Peyer's patch (tissue), 4 donors: ENCODE data around the gene INKA2. TPM values are rescaled to one million over a fixed set of nuclear protein-coding genes. Genes with fewer than 3 reads are reported as not detected.

Experiments
- DNase-seq, 3 donors: peaks; one replicate each; pipeline ENCODE4 v3.0.0-alpha.2; 2017 to 2019
- H3K27ac ChIP-seq, 4 donors: fragments of 200-600 bp; sonication (generic); one replicate each; pipeline ENCODE4 v1.5.1; 2016 to 2019
- H3K27me3 ChIP-seq, 2 donors: fragments of 200-600 bp; sonication (generic); one replicate each; pipeline ENCODE4 v1.5.1; 2019
- H3K36me3 ChIP-seq, 3 donors: fragments of 200-600 bp; sonication (generic); one replicate each; pipeline ENCODE4 v1.5.1; 2016 to 2019
- H3K4me1 ChIP-seq, 4 donors: fragments of 200-600 bp; sonication (generic); one replicate each; pipeline ENCODE4 v1.5.1; 2016 to 2019
- H3K4me3 ChIP-seq, 4 donors: fragments of 200-600 bp; sonication (generic); 1 replicate in 3 of 4; 2 replicates in 1 of 4; pipeline ENCODE4 v1.5.1; 2016 to 2019; ENCODE audit warnings: mild to moderate bottlenecking in 1 of 4
- H3K9me3 ChIP-seq, 4 donors: fragments of 200-600 bp; sonication (generic); one replicate each; pipeline ENCODE4 v1.5.1; 2016 to 2019; ENCODE audit warnings: mild to moderate bottlenecking in 1 of 4
- CTCF ChIP-seq, 6 experiments: fragments of 450-650 bp in 4 of 6; fragments of 200-600 bp in 2 of 6; sonication (generic) in 1 of 6; IDR thresholded peaks; one replicate each; pipeline ENCODE4 v1.5.1; 2017 to 2019; ENCODE audit warnings: antibody characterized with exemption in 6 of 6, mild to moderate bottlenecking in 3 of 6, moderate library complexity in 1 of 6
- POLR2A ChIP-seq, 2 donors: fragments of 450-650 bp; IDR thresholded peaks; one replicate each; pipeline ENCODE4 v1.5.1; 2017; ENCODE audit warnings: antibody characterized with exemption in 2 of 2, mild to moderate bottlenecking in 2 of 2, moderate library complexity in 2 of 2
- total RNA-seq, 4 donors: library from RNA; depleted of rRNA; stranded (reverse); fragments of >200 nt; gene quantifications; one replicate each; pipeline ENCODE4 v1.1.0, GENCODE V29; 2016

The INKA2 gene
- total RNA-seq, 4 donors from 2014 or later = 0.88 to 2.3 (median 2.0) TPM; not detected in 1

- TF ChIP-seq POLR2A (IDR thresholded peaks at IDR 0.05) (no peak), CTCF (IDR thresholded peaks at IDR 0.05) (no peak)
- peak; percentile 48 to 76 (median 68) for DNase-seq
- Histone ChIP-seq H3K9me3 (no peaks in the 10 kb centered on the region), H3K4me3 (peak overlapping the region; percentile 47 to 66 (median 58)), H3K36me3 (no peaks in the 10 kb centered on the region), H3K27ac (peak overlapping the region; percentile 74 to 90 (median 80)), H3K27me3 (no peaks in the 10 kb centered on the region), H3K4me1 (peaks cover 0 to 34% (median 4%) of the 10 kb centered on the region in 4 donors)
Measured at GRCh38 chr1:111738436-111739193, 580 bp downstream of the INKA2 start.

- no peak for TF ChIP-seq POLR2A (IDR thresholded peaks at IDR 0.05)
- no peak for TF ChIP-seq CTCF (IDR thresholded peaks at IDR 0.05)
- DNase-seq = peak in 1 of 3 donors; percentile 37
- Histone ChIP-seq H3K9me3 (no peaks in the 10 kb centered on the region), H3K27me3 (no peaks in the 10 kb centered on the region), H3K27ac (peak overlapping the region; percentile 74 to 90 (median 80)), H3K4me1 (peaks cover 0 to 39% (median 4%) of the 10 kb centered on the region in 4 donors), H3K36me3 (no peaks in the 10 kb centered on the region), H3K4me3 (peak overlapping the region; percentile 47 to 66 (median 58))
Measured at GRCh38 chr1:111738133-111738435, 1.1 kb downstream of the INKA2 start.

- no peaks in the 10 kb centered on the region for H3K27me3 ChIP-seq
- H3K4me1 ChIP-seq = peaks cover 0 to 42% (median 4%) of the 10 kb centered on the region in 4 donors
- H3K36me3 ChIP-seq = no peaks in the 10 kb centered on the region
- peak overlapping the region in 3 of 4 donors; percentile 54 to 66 (median 63) for H3K4me3 ChIP-seq
- TF ChIP-seq CTCF (IDR thresholded peaks at IDR 0.05) (no peak), POLR2A (IDR thresholded peaks at IDR 0.05) (no peak)
- H3K27ac ChIP-seq = peak overlapping the region; percentile 39 to 90 (median 79)
- no peaks in the 10 kb centered on the region for H3K9me3 ChIP-seq
- DNase-seq = no peak
Measured at GRCh38 chr1:111737216-111738132, 1.7 kb downstream of the INKA2 start.

- Histone ChIP-seq H3K27me3 (no peaks in the 10 kb centered on the region), H3K27ac (peak overlapping the region in 2 of 4 donors; percentile 8 to 39), H3K36me3 (no peaks in the 10 kb centered on the region), H3K9me3 (no peaks in the 10 kb centered on the region), H3K4me3 (no peak overlapping the region), H3K4me1 (peaks cover 0 to 42% (median 4%) of the 10 kb centered on the region in 4 donors)
- DNase-seq = peak in 1 of 3 donors; percentile 42
- TF ChIP-seq CTCF (IDR thresholded peaks at IDR 0.05) (no peak), POLR2A (IDR thresholded peaks at IDR 0.05) (no peak)
Measured at GRCh38 chr1:111736548-111737215, 2.5 kb downstream of the INKA2 start.

GRCh38 chr1:111735858-111736544, 3.2 kb downstream of the INKA2 start:
- no peaks in the 10 kb centered on the region for H3K36me3 ChIP-seq
- DNase-seq = no peak
- TF ChIP-seq POLR2A (IDR thresholded peaks at IDR 0.05) (no peak), CTCF (IDR thresholded peaks at IDR 0.05) (no peak)
- no peak overlapping the region for H3K4me3 ChIP-seq
- no peaks in the 10 kb centered on the region for H3K9me3 ChIP-seq
- H3K27me3 ChIP-seq = no peaks in the 10 kb centered on the region
- peaks cover 0 to 43% (median 4%) of the 10 kb centered on the region in 4 donors for H3K4me1 ChIP-seq
- no peak overlapping the region for H3K27ac ChIP-seq
